Activated CD8-positive, alpha-beta memory T cell treated with anti-CD3 and anti-CD28 coated beads, Interleukin-2, amount 10 ng/mL, durations not matched to agents 7 days and 5 days (primary cell): Measurements from ENCODE around the gene SLC22A17. TPM values are rescaled to one million over a fixed set of nuclear protein-coding genes. Genes with fewer than 3 reads are reported as not detected.

Experiments used
- ATAC-seq: fragments of 150-1000 bp; cut with Tn5 transposase; one replicate; pipeline ENCODE4 v1.10.0; 2021; ENCODE audit warnings: moderate library complexity
- CTCF ChIA-PET: fragments of 350-600 bp; sonication (Branson Sonifier 250); formaldehyde crosslinking; loops from one replicate; lab custom pipeline; 2021; ENCODE audit warnings: antibody characterized with exemption; lab: Charles Lee
- DNase-seq: peaks from one replicate; pipeline ENCODE4 v3.0.0-alpha.2; 2020
- H3K27ac Mint-ChIP-seq: one replicate; pipeline ENCODE4 v1.8.0; 2021; ENCODE audit warnings: mild to moderate bottlenecking, mixed read lengths
- H3K27me3 Mint-ChIP-seq: one replicate; pipeline ENCODE4 v1.8.0; 2021; ENCODE audit warnings: mixed read lengths
- H3K36me3 Mint-ChIP-seq: one replicate; pipeline ENCODE4 v1.8.0; 2021; ENCODE audit warnings: mild to moderate bottlenecking, mixed read lengths
- H3K4me1 Mint-ChIP-seq: one replicate; pipeline ENCODE4 v1.8.0; 2021; ENCODE audit warnings: mixed read lengths
- H3K4me3 Mint-ChIP-seq: one replicate; pipeline ENCODE4 v1.8.0; 2021; ENCODE audit warnings: mild to moderate bottlenecking, moderate library complexity, mixed read lengths
- H3K9me3 Mint-ChIP-seq: one replicate; pipeline ENCODE4 v1.8.0; 2022; ENCODE audit warnings: low read depth, mixed read lengths
- total RNA-seq, 2 experiments: library from RNA; stranded (reverse); gene quantifications; one replicate each; pipeline ENCODE4 v1.2.3, GENCODE V29; 2021

Gene SLC22A17
- total RNA-seq, 2 experiments from 2014 or later: 1.7 to 2.8 TPM

DNA sequence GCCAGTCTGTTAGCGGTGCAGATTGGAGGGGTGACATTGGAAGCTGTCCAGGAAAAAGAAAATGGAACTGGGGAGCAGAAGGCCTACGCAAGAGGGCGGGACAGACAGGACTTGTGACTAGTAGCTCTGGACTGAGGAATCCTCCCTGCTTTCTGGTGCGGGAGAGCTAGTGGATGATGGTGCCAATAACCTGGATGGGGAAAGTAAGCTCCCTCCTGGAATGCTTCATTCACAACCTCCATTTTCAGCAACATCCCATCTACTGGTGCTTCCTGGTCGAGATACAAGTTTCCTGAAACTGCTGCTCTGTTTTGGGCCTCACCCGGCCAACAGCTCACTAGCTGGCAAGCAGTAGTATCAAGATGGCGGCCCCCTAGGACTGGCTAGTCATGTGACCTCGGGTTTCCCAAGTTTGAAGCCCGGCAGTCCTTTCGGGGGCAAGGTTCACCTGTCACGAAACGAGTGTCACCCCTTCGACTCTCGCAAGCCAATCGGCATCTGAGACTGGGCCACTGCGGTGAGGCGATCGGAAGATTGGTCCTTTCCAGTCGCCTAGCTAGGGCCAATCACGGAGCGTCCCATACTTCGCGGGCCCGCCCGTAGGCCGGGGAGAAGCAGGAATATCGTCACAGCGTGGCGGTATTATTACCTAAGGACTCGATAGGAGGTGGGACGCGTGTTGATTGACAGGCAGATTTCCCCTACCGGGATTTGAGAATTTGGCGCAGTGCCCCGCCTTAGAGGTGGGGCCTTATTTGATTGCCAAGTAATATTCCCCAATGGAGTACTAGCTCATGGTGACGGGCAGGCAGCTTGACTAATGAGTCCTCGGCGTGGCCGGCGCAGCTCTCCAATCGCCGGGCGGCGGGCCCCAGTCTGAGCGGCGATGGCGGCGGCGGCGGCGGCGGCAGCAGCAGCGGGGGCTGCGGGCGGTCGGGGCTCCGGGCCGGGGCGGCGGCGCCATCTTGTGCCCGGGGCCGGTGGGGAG, 31.8 kb downstream of the SLC22A17 start, which contains the start of gene PABPN1:
Gene PABPN1, plus strand, starts transcription at position 874 of the 988 bp plus-strand sequence. Its CDS starts 13 bp downstream, at position 887.
- Mint-ChIP-seq H3K9me3 (no peaks in the 10 kb centered on the region), H3K27ac (peak within 1 kb of the TSS; percentile 94), H3K27me3 (no peaks in the 10 kb centered on the region), H3K36me3 (peaks cover 32% of the 10 kb centered on the region), H3K4me3 (peak within 1 kb of the TSS; percentile 91), H3K4me1 (peaks cover 32% of the 10 kb centered on the region)
- DNase-seq (peak; percentile 100), ATAC-seq (peak; percentile 90)
- CTCF ChIA-PET: interaction anchor here (0.8 to 10.7 kb wide), 19 partner anchors 14 to 327 kb away, joined by 3 to 119 read pairs (median 4); partner anchors contain the start of genes ACIN1, BCL2L2, C14orf119 and HOMEZ

DNA sequence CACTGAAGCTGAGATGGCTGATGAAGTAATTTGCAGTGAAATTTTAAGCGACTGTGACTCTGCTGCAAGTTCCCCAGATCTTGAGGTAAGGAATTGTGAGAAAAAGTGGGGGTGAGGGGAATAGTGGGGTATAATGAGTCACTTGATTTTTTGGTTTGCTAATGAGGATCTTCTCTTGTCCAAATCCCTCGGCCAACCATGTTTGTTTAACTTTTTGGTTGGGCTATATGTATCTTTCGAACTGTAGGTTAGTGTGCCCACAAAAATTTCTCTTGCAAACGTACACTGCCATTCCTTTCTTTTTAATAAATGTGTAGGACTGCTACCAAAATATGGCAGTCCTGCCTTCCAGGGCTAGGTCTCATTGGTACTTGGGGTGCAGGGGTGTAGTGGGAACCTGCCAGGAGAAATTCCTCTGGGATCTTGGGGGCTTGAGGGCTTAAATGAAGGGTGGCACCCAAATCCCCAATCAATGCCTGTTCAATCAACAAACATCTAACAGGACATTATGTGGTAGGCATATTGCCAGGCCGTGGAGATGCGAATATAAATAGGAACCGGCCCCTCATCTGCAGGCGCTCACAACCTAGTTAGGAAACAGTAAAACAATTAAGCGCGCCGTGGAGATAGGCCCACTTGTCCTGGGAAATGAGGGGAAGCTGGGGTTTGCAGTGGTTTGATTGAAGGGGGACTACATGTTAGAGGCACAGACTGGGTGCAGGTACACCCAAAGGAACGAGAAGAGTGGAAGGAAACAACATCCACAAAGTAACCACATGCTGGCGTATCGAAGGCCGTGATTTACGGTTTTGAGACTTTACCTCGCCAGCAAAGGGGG, 32.7 kb downstream of the SLC22A17 start:
- H3K4me1 Mint-ChIP-seq: peaks cover 32% of the 10 kb centered on the region
- H3K4me3 Mint-ChIP-seq: peak overlapping the region; percentile 91
- H3K36me3 Mint-ChIP-seq: peaks cover 26% of the 10 kb centered on the region
- no peaks in the 10 kb centered on the region for H3K9me3 Mint-ChIP-seq
- no peak for DNase-seq
- ATAC-seq: no peak
- H3K27me3 Mint-ChIP-seq: no peaks in the 10 kb centered on the region
- H3K27ac Mint-ChIP-seq: peak overlapping the region; percentile 94
- CTCF ChIA-PET: interaction anchor here (0.9 to 10.7 kb wide), 15 partner anchors 9 to 251 kb away, joined by 3 to 119 read pairs (median 5); partner anchors contain the start of genes ACIN1, BCL2L2, C14orf119 and HOMEZ

DNA sequence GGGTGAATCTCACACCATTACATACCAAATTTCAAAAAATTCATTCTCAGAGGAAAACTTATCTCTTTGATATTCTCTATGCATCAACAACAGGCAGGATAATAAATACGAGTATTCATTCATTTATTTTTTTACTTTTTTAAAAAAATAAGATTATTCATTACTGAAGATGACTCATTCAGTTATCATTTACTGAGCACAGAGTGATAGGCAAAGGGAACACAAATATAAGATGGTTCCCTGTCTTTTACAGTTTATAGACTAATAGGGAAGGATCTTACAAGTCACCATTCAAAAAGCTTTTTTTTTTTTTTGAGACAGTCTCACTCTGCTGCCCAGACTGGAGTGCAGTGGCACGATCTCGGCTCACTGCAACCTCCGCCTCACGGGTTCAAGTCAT, 36.4 kb downstream of the SLC22A17 start:
- Mint-ChIP-seq H3K27me3 (peaks cover 3% of the 10 kb centered on the region), H3K36me3 (peaks cover 3% of the 10 kb centered on the region), H3K4me1 (peaks cover 13% of the 10 kb centered on the region), H3K27ac (no peak overlapping the region), H3K9me3 (no peaks in the 10 kb centered on the region), H3K4me3 (no peak overlapping the region)
- CTCF ChIA-PET: no interaction called here
- ATAC-seq (no peak), DNase-seq (no peak)

DNA sequence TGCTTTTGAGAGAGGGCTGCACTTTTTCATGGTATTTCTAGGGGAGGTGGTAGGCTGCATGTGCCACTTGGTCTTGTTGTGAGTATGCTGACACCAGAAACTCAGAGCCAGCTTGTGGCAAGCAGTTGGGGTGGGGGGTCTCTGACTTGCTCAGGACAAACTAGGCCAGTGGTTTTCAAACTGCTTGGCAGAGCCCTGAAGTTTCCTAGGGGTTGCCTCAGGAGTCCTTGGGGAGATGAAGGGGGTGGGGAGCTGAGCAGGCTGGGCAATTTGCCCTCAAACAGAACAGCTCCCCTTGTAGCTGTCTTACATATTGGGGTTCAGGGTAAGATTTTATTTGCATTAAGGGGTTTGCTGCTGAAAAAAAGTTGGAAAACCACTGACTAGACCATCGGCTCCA, 42.1 kb downstream of the SLC22A17 start:
- H3K36me3 Mint-ChIP-seq: no peaks in the 10 kb centered on the region
- no peaks in the 10 kb centered on the region for H3K9me3 Mint-ChIP-seq
- peaks cover 12% of the 10 kb centered on the region for H3K4me1 Mint-ChIP-seq
- no peak overlapping the region for H3K27ac Mint-ChIP-seq
- H3K4me3 Mint-ChIP-seq: no peak overlapping the region
- peaks cover 16% of the 10 kb centered on the region for H3K27me3 Mint-ChIP-seq
- DNase-seq (no peak), ATAC-seq (no peak)
- CTCF ChIA-PET: interaction anchor here (1.1 kb wide), 1 partner anchor 8 kb away, joined by 4 read pairs; no protein-coding TSS in a partner anchor

DNA sequence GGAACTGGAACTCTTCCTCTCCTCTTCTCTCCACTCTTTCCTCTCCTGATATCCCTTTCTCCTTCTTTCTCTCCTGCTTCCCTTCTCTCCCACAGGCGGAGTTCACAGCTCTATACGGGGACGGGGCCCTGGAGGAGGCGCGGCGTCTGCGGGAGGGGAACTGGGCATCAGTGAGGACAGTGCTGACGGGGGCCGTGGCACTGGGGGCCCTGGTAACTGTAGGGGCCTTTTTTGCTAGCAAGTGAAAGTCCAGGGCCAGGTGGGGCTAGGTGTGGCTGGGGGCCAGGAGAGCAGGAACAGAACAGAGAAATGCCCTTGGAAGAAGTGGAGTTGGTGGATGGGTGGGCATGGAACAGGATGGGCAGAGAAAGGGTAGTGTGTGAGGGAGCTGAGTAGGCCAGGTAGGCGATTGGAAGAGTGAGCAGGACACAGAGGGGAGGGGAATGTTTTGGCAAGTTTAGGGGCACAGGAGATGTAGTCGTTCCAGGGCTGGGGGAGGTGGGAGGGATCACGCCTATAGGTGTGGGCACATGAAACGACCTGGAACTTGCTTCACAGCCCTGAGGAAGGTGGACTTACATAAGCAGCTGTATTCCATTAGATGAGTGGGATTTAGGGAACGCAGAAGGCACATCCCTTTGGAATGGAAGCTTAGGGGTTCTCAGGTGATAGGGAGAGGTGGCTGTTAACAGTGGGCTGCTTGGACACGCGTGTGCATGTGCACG, 43.8 kb downstream of the SLC22A17 start:
- H3K27ac Mint-ChIP-seq: no peak overlapping the region
- peaks cover 21% of the 10 kb centered on the region for H3K27me3 Mint-ChIP-seq

DNA sequence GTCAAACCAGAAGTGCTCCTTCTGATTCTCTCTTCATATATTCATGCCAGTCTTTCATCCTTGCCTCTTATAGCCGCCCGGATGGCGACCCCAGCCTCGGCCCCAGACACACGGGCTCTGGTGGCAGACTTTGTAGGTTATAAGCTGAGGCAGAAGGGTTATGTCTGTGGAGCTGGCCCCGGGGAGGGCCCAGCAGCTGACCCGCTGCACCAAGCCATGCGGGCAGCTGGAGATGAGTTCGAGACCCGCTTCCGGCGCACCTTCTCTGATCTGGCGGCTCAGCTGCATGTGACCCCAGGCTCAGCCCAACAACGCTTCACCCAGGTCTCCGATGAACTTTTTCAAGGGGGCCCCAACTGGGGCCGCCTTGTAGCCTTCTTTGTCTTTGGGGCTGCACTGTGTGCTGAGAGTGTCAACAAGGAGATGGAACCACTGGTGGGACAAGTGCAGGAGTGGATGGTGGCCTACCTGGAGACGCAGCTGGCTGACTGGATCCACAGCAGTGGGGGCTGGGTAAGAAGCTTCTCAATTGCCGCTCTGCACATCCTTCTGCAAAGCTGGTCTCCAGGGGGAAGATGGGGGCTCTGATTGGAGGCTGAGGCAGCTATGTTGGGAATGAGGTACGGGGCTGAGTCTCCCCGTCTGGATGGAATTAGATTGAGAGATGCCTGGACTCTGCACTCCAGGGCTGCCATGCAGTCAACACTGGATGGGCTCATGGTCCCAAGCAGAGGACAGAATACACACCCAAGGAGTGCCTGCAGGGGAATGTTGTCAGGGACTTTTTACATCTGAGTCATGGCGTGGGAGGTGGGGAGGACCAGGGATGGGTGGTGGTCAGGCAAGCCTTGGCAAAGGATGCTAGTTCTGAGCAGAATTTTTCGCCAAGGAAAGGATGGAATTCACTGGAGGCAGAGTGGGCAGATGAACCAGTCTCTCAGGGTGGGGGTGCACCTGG, 44.7 kb downstream of the SLC22A17 start:
- no peak overlapping the region for H3K27ac Mint-ChIP-seq
- CTCF ChIA-PET: interaction anchor here (0.6 to 1.8 kb wide), 4 partner anchors 12 to 187 kb away, joined by 3 to 4 read pairs (median 3); partner anchors contain the start of gene PABPN1

More for the DNA sequence above, 43.8 kb downstream of the SLC22A17 start:
- peak; percentile 32 for DNase-seq
- CTCF ChIA-PET: no interaction called here
- no peaks in the 10 kb centered on the region for H3K36me3 Mint-ChIP-seq
- H3K9me3 Mint-ChIP-seq: no peaks in the 10 kb centered on the region
- H3K4me3 Mint-ChIP-seq: no peak overlapping the region
- ATAC-seq: no peak
- H3K4me1 Mint-ChIP-seq: peaks cover 12% of the 10 kb centered on the region

DNA sequence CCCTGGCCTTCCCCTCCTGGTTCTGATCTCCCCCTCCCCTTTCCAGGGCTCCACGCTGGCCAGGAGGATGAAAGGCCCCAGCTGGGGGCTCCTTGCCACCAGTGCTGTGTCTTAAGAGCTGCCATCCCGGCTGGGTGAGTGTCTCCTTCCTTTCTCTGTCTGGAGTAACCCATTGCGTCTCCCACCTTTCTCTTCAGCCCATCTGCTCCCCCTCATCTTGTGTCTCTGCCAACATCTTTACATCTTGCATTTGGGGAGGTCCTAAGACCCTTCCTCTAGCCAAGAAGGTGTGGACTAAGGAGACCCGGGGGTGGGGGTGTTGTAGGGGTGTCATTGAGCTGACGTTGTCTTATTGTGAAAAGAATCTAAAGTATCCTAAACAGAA, 45.5 kb downstream of the SLC22A17 start:
- CTCF ChIA-PET: interaction anchor here (0.6 to 1.8 kb wide), 4 partner anchors 14 to 186 kb away, joined by 3 to 4 read pairs (median 3); partner anchors contain the start of gene PABPN1
- Mint-ChIP-seq H3K27me3 (peaks cover 18% of the 10 kb centered on the region), H3K4me3 (peak overlapping the region; percentile 59), H3K9me3 (no peaks in the 10 kb centered on the region), H3K27ac (peak overlapping the region; percentile 46), H3K4me1 (peaks cover 16% of the 10 kb centered on the region), H3K36me3 (peaks cover 2% of the 10 kb centered on the region)
- DNase-seq: no peak
- ATAC-seq: no peak

More for the DNA sequence above, 44.7 kb downstream of the SLC22A17 start:
- peaks cover 16% of the 10 kb centered on the region for H3K4me1 Mint-ChIP-seq
- H3K27me3 Mint-ChIP-seq: peaks cover 21% of the 10 kb centered on the region
- peak; percentile 38 for DNase-seq
- H3K9me3 Mint-ChIP-seq: no peaks in the 10 kb centered on the region
- ATAC-seq: no peak
- no peaks in the 10 kb centered on the region for H3K36me3 Mint-ChIP-seq
- no peak overlapping the region for H3K4me3 Mint-ChIP-seq

DNA sequence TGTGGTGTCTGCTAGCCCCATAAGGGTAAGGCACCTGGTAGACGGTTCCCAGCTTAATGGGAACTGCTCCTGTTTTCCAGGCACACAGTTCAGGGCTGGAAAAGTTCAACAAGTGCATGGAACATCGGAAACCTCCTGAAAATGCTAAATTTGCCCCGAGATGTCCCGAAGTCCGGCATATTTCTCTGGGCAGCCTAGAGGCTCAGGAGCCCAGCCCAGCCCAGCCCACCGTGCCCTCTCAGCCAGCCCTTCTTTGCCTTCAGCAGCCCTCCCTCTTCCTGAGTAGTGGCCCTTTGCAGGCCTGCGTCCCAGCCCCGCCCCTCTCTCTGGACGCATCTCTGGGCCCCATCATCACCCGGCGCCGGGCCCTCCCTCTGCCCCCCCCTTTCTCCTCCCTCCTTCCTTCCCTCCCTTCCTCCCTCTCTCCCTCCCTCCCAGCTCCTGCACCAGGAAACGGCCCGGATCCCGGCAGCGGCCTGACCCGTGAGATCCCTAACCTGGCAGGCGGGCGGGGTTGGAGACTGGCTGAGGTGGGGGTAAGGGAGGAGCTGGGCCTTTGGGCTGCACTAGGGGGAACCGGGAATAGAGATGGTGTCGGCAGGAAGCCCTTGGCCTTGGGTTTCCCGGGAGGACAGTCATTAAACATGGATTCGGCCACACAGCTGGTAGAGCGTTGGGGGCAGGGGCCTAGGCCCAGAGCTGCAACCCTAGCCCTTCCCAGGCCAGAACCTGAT, 46.1 kb downstream of the SLC22A17 start, which contains the start of gene BCL2L2:
Gene BCL2L2, plus strand, starts transcription at position 422 of the 734 bp plus-strand sequence. CDS start 935 bp downstream, outside the sequence.
- Mint-ChIP-seq H3K4me1 (peaks cover 16% of the 10 kb centered on the region), H3K27me3 (peaks cover 18% of the 10 kb centered on the region), H3K9me3 (no peaks in the 10 kb centered on the region), H3K36me3 (peaks cover 2% of the 10 kb centered on the region), H3K27ac (peak within 1 kb of the TSS; percentile 46), H3K4me3 (peak within 1 kb of the TSS; percentile 59)
- CTCF ChIA-PET: interaction anchor here (0.6 to 8.9 kb wide), 4 partner anchors 14 to 186 kb away, joined by 3 to 119 read pairs (median 4); partner anchors contain the start of gene PABPN1
- DNase-seq (peak; percentile 61), ATAC-seq (no peak)

DNA sequence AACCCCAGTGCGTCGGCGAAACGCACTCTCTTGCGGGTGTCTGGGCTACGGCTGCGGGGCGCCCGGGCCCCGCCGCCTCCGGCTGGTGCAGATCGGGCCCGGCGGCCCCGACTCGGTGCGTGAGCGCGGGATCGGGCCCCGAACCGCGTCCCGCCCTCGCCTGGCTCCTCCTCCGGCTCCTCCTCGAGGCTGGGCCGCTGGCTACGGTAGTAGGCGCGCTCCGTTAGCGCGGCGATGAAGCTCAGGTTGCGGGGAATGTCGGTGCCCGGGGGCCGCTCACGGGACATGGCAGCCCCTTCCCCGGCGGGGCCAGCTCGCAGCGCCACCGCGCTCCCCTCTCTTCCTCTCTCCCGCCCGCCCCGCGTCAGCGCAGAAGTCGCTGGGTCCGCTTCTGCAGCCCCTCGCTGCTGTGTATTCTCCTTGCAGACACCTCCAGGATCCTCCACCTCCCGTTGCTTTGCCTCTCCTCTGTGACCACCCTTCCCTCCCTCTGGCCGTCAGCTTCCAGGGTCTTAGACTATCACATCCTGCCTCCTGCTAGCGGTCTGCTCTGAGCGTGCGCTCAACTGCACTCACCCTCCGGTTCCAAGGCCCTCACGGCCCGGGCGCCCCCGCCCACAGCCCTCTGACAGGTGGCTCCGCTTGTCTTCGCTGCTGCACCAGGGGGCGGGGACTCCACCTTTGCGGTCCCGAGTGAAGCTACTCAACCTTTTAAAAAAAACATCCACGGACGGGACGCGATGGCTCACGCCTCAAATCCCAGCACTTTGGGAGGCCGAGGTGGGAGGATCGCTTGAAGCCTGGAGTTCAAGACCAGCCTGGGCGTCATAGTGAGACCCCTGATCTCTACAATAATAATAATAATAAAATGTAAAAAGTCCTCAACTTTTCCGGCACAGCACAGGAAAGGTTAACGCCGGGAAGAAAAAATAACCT, 50.1 kb downstream of the SLC22A17 start, which contains the start of gene PPP1R3E:
Gene PPP1R3E, minus strand, starts transcription at position 570 of the 936 bp plus-strand sequence. Its CDS starts 283 bp downstream, at position 287.
- Mint-ChIP-seq H3K27ac (peak within 1 kb of the TSS; percentile 97), H3K9me3 (no peaks in the 10 kb centered on the region), H3K36me3 (peaks cover 16% of the 10 kb centered on the region), H3K27me3 (peaks cover 18% of the 10 kb centered on the region), H3K4me1 (peaks cover 26% of the 10 kb centered on the region), H3K4me3 (peak within 1 kb of the TSS; percentile 96)
- CTCF ChIA-PET: interaction anchor here (0.6 to 8.9 kb wide), 13 partner anchors 10 to 295 kb away, joined by 3 to 119 read pairs (median 4); partner anchors contain the start of genes HOMEZ and PABPN1
- DNase-seq: peak; percentile 90
- peak; percentile 46 for ATAC-seq

DNA sequence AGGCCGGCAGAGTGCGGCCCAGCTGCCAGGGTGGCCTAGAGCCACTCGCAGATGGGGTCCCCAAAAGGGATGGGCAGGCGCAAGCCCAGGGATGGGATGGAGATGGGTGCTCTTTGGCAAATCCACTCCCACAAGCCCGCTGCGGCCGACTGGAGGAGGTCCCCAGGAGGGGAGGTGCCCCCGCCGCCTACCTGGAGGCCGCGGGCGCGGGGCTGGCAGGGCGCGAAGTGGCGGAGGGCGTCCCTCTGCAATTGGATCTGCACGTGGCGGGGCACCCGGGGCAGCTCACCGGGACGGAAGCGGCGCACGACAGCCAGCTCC, 50.8 kb downstream of the SLC22A17 start:
- Mint-ChIP-seq H3K4me1 (peaks cover 25% of the 10 kb centered on the region), H3K27me3 (peaks cover 12% of the 10 kb centered on the region), H3K4me3 (peak overlapping the region; percentile 96), H3K36me3 (peaks cover 18% of the 10 kb centered on the region), H3K9me3 (no peaks in the 10 kb centered on the region), H3K27ac (peak overlapping the region; percentile 92)
- DNase-seq (no peak), ATAC-seq (peak; percentile 25)
- CTCF ChIA-PET: interaction anchor here (1.0 to 8.9 kb wide), 11 partner anchors 10 to 244 kb away, joined by 3 to 119 read pairs (median 5); partner anchors contain the start of genes HOMEZ and PABPN1
